Prostate gland (tissue), 2 donors: ENCODE results near the gene CCDC97.

Experiments
- POLR2A ChIP-seq: fragments of 450-650 bp; IDR thresholded peaks from one replicate; pipeline ENCODE4 v1.6.1; 2016; ENCODE audit warnings: antibody characterized with exemption, mild to moderate bottlenecking
- TF ChIP-seq, protein P1 (sequence below), 4 experiments: fragments of 200-600 bp in 2 of 4; fragments of 450-650 bp in 2 of 4; sonication (generic) in 2 of 4; IDR thresholded peaks; 1 replicate in 3 of 4; 2 replicates in 1 of 4; pipeline ENCODE4 v1.5.1; 2016 to 2019; ENCODE audit warnings: antibody characterized with exemption in 4 of 4, mild to moderate bottlenecking in 2 of 4, moderate library complexity in 2 of 4

DNA sequence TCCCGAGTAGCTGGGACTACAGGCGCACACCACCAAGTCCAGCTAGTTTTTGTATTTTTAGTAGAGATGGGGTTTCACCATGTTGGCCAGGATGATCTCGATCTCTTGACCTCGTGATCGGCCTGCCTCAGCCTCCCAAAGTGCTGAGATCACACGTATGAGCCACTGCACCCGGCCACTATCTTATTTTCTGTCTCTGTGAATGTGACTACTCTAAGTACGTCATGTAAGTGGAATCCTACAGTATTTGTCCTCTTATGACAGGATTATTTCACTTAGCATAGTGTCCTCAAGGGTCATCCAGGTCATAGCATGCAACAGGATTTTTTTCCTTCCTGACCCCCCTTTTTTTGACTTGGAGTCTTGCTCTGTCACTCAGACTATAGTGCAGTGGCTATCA lies 61.6 kb downstream of the CCDC97 start:
- TF ChIP-seq, protein P1, sequence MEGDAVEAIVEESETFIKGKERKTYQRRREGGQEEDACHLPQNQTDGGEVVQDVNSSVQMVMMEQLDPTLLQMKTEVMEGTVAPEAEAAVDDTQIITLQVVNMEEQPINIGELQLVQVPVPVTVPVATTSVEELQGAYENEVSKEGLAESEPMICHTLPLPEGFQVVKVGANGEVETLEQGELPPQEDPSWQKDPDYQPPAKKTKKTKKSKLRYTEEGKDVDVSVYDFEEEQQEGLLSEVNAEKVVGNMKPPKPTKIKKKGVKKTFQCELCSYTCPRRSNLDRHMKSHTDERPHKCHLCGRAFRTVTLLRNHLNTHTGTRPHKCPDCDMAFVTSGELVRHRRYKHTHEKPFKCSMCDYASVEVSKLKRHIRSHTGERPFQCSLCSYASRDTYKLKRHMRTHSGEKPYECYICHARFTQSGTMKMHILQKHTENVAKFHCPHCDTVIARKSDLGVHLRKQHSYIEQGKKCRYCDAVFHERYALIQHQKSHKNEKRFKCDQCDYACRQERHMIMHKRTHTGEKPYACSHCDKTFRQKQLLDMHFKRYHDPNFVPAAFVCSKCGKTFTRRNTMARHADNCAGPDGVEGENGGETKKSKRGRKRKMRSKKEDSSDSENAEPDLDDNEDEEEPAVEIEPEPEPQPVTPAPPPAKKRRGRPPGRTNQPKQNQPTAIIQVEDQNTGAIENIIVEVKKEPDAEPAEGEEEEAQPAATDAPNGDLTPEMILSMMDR (IDR thresholded peaks at IDR 0.05), result no peak
- TF ChIP-seq POLR2A, result no peak
